Measurements from ENCODE around the gene USP35.

GRCh38 chr11:78192911-78193351 is 4.2 kb downstream of the USP35 start:
- no peak for TF ChIP-seq CTCF (conservative IDR thresholded peaks at IDR 0.05; ENCODE audit: low read length)
- no peak for TF ChIP-seq EZH2phosphoT487 (IDR thresholded peaks at IDR 0.05; ENCODE audit: borderline replicate concordance)
